ENCODE data around the gene IGF2R. TPM values are rescaled to one million over a fixed set of nuclear protein-coding genes. Genes with fewer than 3 reads are reported as not detected.

Gene IGF2R
- total and polyA plus RNA-seq, 2 of the 13 experiments (the other 11 are each of a cell fraction or from before 2014, with no cell fraction given), result 38.3 to 70.0 TPM

- TF ChIP-seq ZNF318 (CRISPR knock-in tag; IDR thresholded peaks at IDR 0.05) (no peak), ZFY (CRISPR knock-in tag; IDR thresholded peaks at IDR 0.05) (peak; percentile 12), ZNF18 (CRISPR knock-in tag; IDR thresholded peaks at IDR 0.05; ENCODE audit: insufficient replicate concordance) (peak; percentile 35), EHMT2 (IDR thresholded peaks at IDR 0.05; ENCODE audit: borderline replicate concordance, low read depth, low read length) (no peak), NFATC3 (CRISPR knock-in tag; IDR thresholded peaks at IDR 0.05) (no peak), ZNF678 (CRISPR knock-in tag; IDR thresholded peaks at IDR 0.05) (no peak), PAWR (CRISPR knock-in tag; IDR thresholded peaks at IDR 0.05; ENCODE audit: borderline replicate concordance) (no peak), RCOR2 (CRISPR knock-in tag; IDR thresholded peaks at IDR 0.05) (no peak), ZNF670 (CRISPR knock-in tag; IDR thresholded peaks at IDR 0.05; ENCODE audit: borderline replicate concordance) (no peak), ATRX (CRISPR knock-in tag; IDR thresholded peaks at IDR 0.05; ENCODE audit: borderline replicate concordance) (no peak), POLR2AphosphoS2 (IDR thresholded peaks at IDR 0.05; ENCODE audit: low read depth, low read length) (no peak), SUZ12 (IDR thresholded peaks at IDR 0.05; ENCODE audit: low read depth, low read length) (no peak), CAMTA2 (CRISPR knock-in tag; IDR thresholded peaks at IDR 0.05; ENCODE audit: borderline replicate concordance) (no peak), SMYD3 (CRISPR knock-in tag; IDR thresholded peaks at IDR 0.05) (no peak), MTF2 (CRISPR knock-in tag; IDR thresholded peaks at IDR 0.05; ENCODE audit: borderline replicate concordance) (no peak), U2AF2 (IDR thresholded peaks at IDR 0.05; ENCODE audit: low read depth, low read length) (no peak), ZFP36 (IDR thresholded peaks at IDR 0.05; ENCODE audit: borderline replicate concordance, low read depth, low read length, partially characterized antibody) (no peak), TRIM24 (CRISPR knock-in tag; IDR thresholded peaks at IDR 0.05) (no peak), ZNF782 (CRISPR knock-in tag; IDR thresholded peaks at IDR 0.05; ENCODE audit: borderline replicate concordance) (no peak)
Measured at GRCh38 chr6:159969204-159969912, 476 bp downstream of the IGF2R start (continued).

All from HepG2 (cell line).